Activated B cell treated with CpG ODN at 0.5 μM for 24 hours (primary cell): ENCODE data around the gene CLMP. TPM values are rescaled to one million over a fixed set of nuclear protein-coding genes. Genes with fewer than 3 reads are reported as not detected.

Experiments
- ATAC-seq: fragments of 200-7000 bp; cut with Tn5 transposase; one replicate; pipeline ENCODE4 v1.10.0; 2021; ENCODE audit warnings: low read depth, mild to moderate bottlenecking, moderate library complexity
- CTCF ChIA-PET: fragments of 350-600 bp; sonication (Branson Sonifier 250); formaldehyde crosslinking; loops from one replicate; lab custom pipeline; 2021; ENCODE audit warnings: antibody characterized with exemption; lab: Charles Lee
- POLR2A ChIA-PET: fragments of 350-600 bp; sonication (Branson Sonifier 250); formaldehyde crosslinking; loops from one replicate; lab custom pipeline; 2021; ENCODE audit warnings: antibody characterized with exemption; lab: Charles Lee
- DNase-seq: peaks from one replicate; pipeline ENCODE4 v3.0.0; 2022
- H3K27ac Mint-ChIP-seq: one replicate; pipeline ENCODE4 v1.8.0; 2020; ENCODE audit warnings: mixed read lengths
- H3K27me3 Mint-ChIP-seq: one replicate; pipeline ENCODE4 v1.8.0; 2021; ENCODE audit warnings: mixed read lengths
- H3K36me3 Mint-ChIP-seq: one replicate; pipeline ENCODE4 v1.8.0; 2021; ENCODE audit warnings: low read depth, mixed read lengths
- H3K4me1 Mint-ChIP-seq: one replicate; pipeline ENCODE4 v1.8.0; 2021; ENCODE audit warnings: mixed read lengths
- H3K4me3 Mint-ChIP-seq: one replicate; pipeline ENCODE4 v1.8.0; 2020; ENCODE audit warnings: mild to moderate bottlenecking, mixed read lengths
- H3K9me3 Mint-ChIP-seq: one replicate; pipeline ENCODE4 v1.8.0; 2020; ENCODE audit warnings: mixed read lengths
- intact Hi-C: fragments of 100-400 bp; cut with micrococcal nuclease; formaldehyde crosslinking; loops from one replicate; pipeline ENCODE4 v1.15.1; 2024
- total RNA-seq: library from RNA; stranded (reverse); gene quantifications from 2 replicates; pipeline ENCODE4 v1.2.3, GENCODE V29; 2022
- TF ChIP-seq, protein P1 (sequence below): fragments of 200-600 bp; IDR thresholded peaks from one replicate; pipeline ENCODE4 v1.8.0; 2022; ENCODE audit warnings: antibody characterized with exemption, mild to moderate bottlenecking

CLMP gene
- total RNA-seq, 1 donor from 2014 or later = not detected

DNA sequence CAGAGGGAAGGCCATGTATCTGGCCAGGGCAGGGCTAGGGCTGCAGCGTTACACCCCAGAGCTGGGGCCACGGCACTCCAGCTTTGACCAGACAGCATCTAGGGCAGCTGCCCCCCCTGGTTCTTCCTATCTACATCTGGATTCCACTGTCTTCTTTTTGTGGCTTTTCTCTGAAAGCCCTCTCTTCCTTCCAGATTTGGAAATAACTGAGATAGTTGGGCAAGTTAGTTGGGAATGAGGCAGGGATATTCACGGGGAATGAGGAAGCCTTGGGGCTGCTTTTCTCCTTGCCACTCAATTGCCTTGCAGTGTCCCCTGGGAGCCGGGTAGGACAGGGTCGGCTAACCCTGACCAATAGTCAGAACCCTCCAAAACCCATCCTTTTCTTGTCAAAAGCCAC, 26.8 kb downstream of the CLMP start:
- TF ChIP-seq, protein P1, sequence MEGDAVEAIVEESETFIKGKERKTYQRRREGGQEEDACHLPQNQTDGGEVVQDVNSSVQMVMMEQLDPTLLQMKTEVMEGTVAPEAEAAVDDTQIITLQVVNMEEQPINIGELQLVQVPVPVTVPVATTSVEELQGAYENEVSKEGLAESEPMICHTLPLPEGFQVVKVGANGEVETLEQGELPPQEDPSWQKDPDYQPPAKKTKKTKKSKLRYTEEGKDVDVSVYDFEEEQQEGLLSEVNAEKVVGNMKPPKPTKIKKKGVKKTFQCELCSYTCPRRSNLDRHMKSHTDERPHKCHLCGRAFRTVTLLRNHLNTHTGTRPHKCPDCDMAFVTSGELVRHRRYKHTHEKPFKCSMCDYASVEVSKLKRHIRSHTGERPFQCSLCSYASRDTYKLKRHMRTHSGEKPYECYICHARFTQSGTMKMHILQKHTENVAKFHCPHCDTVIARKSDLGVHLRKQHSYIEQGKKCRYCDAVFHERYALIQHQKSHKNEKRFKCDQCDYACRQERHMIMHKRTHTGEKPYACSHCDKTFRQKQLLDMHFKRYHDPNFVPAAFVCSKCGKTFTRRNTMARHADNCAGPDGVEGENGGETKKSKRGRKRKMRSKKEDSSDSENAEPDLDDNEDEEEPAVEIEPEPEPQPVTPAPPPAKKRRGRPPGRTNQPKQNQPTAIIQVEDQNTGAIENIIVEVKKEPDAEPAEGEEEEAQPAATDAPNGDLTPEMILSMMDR = no peak
- ChIA-PET POLR2A (no interaction called here), CTCF (no interaction called here)
- Mint-ChIP-seq H3K27me3 (peaks cover 7% of the 10 kb centered on the region), H3K4me3 (no peak overlapping the region), H3K9me3 (no peaks in the 10 kb centered on the region), H3K4me1 (no peaks in the 10 kb centered on the region), H3K27ac (no peak overlapping the region), H3K36me3 (no peaks in the 10 kb centered on the region)
- intact Hi-C loops = no loop called here
- no peak for DNase-seq
- no peak for ATAC-seq

DNA sequence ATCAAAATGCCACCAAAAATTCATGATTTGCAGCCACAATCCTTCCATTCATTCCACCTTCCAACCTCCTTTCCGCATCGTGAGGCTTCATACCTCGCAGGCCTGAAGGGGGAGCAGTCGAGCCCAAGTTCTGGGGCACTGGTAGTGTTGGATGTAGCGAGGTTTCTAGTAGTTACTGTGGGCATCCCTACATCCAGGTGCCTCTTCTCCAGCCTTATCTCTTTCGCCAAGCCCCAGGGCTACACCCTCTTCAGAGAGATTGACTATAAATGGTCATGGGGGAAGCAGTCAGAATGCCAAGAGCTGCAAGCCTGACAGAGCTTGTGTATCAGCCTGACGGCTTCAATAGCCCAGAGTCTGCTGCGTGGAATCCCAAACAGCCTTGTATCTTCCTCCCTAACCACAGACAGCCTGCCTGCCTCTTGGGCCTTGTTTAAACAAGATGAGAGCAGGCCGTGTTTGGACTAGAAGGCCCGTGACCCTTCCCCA, 28.9 kb downstream of the CLMP start:
- CTCF ChIA-PET = no interaction called here
- no peak for ATAC-seq

DNA sequence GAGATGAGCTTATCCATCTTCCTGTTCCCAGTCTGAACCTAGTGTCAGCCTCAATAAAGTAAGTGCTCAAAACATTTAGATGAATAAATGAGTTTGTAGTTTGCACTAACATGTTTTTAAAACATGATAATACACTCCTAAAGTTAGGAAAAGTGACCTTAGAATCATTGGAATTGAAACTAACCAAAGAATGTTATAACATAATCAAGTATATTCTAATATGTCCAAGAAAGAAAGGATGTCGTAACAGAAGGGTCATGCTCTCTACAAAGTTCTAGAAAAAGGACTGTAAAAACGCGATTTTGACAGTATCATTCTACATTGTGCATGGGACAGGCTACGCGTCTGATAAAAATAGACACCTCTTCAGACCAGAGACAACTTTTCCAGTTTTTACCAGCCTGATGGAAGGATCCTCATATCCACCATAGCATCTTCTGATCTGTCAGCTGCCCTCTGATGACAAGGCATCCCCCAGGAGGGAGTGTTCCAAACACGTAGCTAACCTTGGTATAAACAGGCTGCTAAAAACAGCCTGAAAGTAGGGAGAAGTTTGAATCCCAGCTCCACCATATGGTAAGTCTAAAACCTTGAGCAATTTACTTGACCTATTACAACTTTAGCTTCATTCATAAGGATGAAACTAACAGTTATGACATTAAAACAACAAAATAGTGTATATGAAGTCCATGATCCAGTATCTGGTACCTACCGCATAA, 30.2 kb downstream of the CLMP start:
- intact Hi-C loops = no loop called here
- Mint-ChIP-seq H3K36me3 (no peaks in the 10 kb centered on the region), H3K9me3 (no peaks in the 10 kb centered on the region), H3K4me1 (no peaks in the 10 kb centered on the region), H3K27me3 (peaks cover 7% of the 10 kb centered on the region), H3K27ac (no peak overlapping the region), H3K4me3 (no peak overlapping the region)
- ATAC-seq = no peak
- TF ChIP-seq, protein P1 = no peak
- CTCF ChIA-PET = no interaction called here
- POLR2A ChIA-PET = no interaction called here
- DNase-seq = no peak

More for the DNA sequence above, 28.9 kb downstream of the CLMP start:
- Mint-ChIP-seq H3K36me3 (no peaks in the 10 kb centered on the region), H3K4me3 (no peak overlapping the region), H3K27me3 (peaks cover 7% of the 10 kb centered on the region), H3K4me1 (no peaks in the 10 kb centered on the region), H3K27ac (no peak overlapping the region), H3K9me3 (no peaks in the 10 kb centered on the region)
- no peak for DNase-seq
- POLR2A ChIA-PET = no interaction called here
- intact Hi-C loops = no loop called here
- TF ChIP-seq, protein P1 = no peak

DNA sequence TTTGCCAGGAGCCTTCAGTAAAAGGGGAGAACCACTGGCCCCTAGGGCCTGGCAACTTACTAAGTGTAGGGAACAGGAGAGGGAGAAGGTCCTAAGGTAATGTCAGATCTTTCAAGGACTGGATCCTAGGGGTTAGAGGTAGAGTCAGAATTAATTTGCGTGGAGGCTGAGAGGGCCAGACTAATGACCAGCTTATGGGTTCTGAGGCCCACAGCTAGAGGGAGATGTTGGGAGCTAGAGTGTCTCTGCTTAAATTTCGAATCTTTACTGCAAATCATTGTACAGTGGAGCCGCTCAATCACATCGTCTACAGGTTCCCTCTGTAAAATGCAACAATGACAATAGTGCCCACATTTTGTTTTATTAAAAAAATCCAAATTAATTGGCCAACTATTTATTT, 31.4 kb downstream of the CLMP start:
- no peaks in the 10 kb centered on the region for H3K9me3 Mint-ChIP-seq
- DNase-seq (no peak), ATAC-seq (no peak)
- ChIA-PET POLR2A (no interaction called here), CTCF (no interaction called here)
- H3K4me1 Mint-ChIP-seq = no peaks in the 10 kb centered on the region
- TF ChIP-seq, protein P1 = no peak
- H3K27ac Mint-ChIP-seq = no peak overlapping the region
- intact Hi-C loops = no loop called here
- peaks cover 4% of the 10 kb centered on the region for H3K27me3 Mint-ChIP-seq
- H3K36me3 Mint-ChIP-seq = no peaks in the 10 kb centered on the region
- no peak overlapping the region for H3K4me3 Mint-ChIP-seq

DNA sequence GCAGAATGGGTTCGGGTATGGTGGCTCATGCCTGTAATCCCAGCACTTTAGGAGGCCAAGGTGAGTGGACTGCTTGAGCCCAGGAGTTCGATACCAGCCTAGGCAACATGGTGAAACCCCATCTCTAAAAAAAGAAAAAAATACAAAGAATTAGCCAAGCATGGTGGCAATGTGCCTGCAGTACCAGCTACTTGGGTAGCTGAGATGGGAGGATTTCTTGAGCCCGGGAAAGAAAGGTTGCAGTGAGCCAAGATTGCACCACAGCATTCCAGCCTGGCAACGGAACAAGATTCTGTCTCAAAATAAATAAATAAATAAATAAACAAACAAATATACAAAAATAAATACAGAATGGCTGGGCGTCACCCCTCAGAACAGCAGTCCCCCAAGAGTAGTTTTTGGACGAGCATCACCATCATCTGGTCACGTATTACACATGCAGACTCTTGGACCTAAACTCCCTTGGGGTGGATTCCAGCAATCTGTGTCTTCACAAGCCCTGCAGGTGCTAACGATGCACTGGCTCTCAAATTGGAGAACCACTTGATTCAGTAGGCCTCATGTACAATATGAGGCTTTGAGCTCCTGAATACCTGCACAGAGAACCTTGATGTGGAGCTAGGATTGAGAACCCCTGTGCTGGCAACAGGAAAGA, 33.5 kb downstream of the CLMP start:
- H3K9me3 Mint-ChIP-seq = no peaks in the 10 kb centered on the region
- H3K4me3 Mint-ChIP-seq = no peak overlapping the region
- no peaks in the 10 kb centered on the region for H3K27me3 Mint-ChIP-seq
- ATAC-seq (no peak), DNase-seq (no peak)
- POLR2A ChIA-PET = no interaction called here
- no peaks in the 10 kb centered on the region for H3K4me1 Mint-ChIP-seq
- intact Hi-C loops = no loop called here
- CTCF ChIA-PET = no interaction called here
- no peaks in the 10 kb centered on the region for H3K36me3 Mint-ChIP-seq
- TF ChIP-seq, protein P1 = no peak
- no peak overlapping the region for H3K27ac Mint-ChIP-seq
